Body of pancreas (tissue), 4 donors: ENCODE results near the gene TRIM40. TPM values are rescaled to one million over a fixed set of nuclear protein-coding genes. Genes with fewer than 3 reads are reported as not detected.

Source experiments
- ATAC-seq: fragments of 150-250 bp; one replicate; pipeline ENCODE4 v1.9.1; 2016
- DNase-seq, 4 donors: peaks; one replicate each; pipeline ENCODE4 v3.0.0-alpha.2; 2019
- H3K27ac ChIP-seq, 4 donors: fragments of 200-600 bp; sonication (generic); 1 replicate in 3 of 4; 2 replicates in 1 of 4; pipeline versions ENCODE4 v1.5.1 to v1.6.1; 2016 to 2019; ENCODE audit warnings: mild to moderate bottlenecking in 1 of 4, mixed read lengths in 1 of 4, moderate library complexity in 1 of 4
- H3K27me3 ChIP-seq, 2 donors: fragments of 200-600 bp; sonication (generic); one replicate each; pipeline ENCODE4 v1.6.0; 2016; ENCODE audit warnings: mild to moderate bottlenecking in 1 of 2
- H3K36me3 ChIP-seq, 2 donors: fragments of 200-600 bp; sonication (generic); replicated peaks in 1 of 2; 2 replicates each; pipeline ENCODE4 v1.5.1; 2016; ENCODE audit warnings: low read depth in 2 of 2; ENCODE audit not compliant: insufficient read depth in 1 of 2
- H3K4me1 ChIP-seq: fragments of 200-600 bp; sonication (generic); one replicate; pipeline ENCODE4 v1.6.0; 2016
- H3K4me3 ChIP-seq, 2 donors: fragments of 200-600 bp; sonication (generic); 1 replicate in 1 of 2; 2 replicates in 1 of 2; pipeline ENCODE4 v1.5.1; 2016 to 2019
- H3K9me3 ChIP-seq, 3 donors: fragments of 200-600 bp; sonication (generic); 1 replicate in 2 of 3; 2 replicates in 1 of 3; pipeline ENCODE4 v1.5.1; 2016
- CTCF ChIP-seq, 7 experiments: fragments of 450-650 bp in 4 of 7; fragments of 200-600 bp in 3 of 7; sonication (generic) in 3 of 7; IDR thresholded peaks; one replicate each; pipeline ENCODE4 v1.5.1; 2016 to 2019; ENCODE audit warnings: antibody characterized with exemption in 7 of 7
- POLR2A ChIP-seq, 3 donors: fragments of 450-650 bp; IDR thresholded peaks; one replicate each; pipeline ENCODE4 v1.6.1; 2016; ENCODE audit warnings: antibody characterized with exemption in 3 of 3, mild to moderate bottlenecking in 2 of 3
- WGBS, 2 donors: methylation state at CpG; one replicate each; pipeline ENCODE4 v1.1.5; 2017; 5-methylcytosine and 5-hydroxymethylcytosine counted together
- intact Hi-C: fragments of 100-400 bp; cut with DNase I; formaldehyde crosslinking; loops from one replicate; pipeline ENCODE4 v1.15.1; 2023
- total RNA-seq, 2 donors: library from RNA; depleted of rRNA; stranded (reverse); fragments of >200 nt; gene quantifications; one replicate each; pipeline ENCODE4 v1.1.0, GENCODE V29; 2016

Gene TRIM40
- total RNA-seq, 2 donors from 2014 or later: not detected

DNA sequence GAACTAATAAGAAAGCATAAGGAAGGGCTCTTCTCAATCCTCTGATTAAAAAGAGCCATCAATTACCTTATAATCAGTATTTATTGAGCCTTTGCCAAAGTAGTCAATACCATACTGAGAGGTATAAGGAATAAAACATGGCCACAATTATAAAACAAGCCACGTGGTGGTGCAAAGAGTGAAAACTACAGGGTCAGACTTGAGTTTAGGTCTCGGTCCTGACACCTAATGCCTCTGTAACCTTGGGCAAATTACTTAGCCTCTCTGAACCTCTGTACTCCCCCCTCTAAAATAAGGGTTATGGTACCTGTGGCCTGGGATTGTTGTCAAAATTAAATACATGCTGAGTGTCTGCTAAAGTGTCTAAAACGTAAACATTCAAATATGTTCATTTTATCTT lies 13.3 kb downstream of the TRIM40 start:
- intact Hi-C loops: no loop called here
- TF ChIP-seq CTCF (IDR thresholded peaks at IDR 0.05): no peak
- no peak for TF ChIP-seq POLR2A (IDR thresholded peaks at IDR 0.05)

DNA sequence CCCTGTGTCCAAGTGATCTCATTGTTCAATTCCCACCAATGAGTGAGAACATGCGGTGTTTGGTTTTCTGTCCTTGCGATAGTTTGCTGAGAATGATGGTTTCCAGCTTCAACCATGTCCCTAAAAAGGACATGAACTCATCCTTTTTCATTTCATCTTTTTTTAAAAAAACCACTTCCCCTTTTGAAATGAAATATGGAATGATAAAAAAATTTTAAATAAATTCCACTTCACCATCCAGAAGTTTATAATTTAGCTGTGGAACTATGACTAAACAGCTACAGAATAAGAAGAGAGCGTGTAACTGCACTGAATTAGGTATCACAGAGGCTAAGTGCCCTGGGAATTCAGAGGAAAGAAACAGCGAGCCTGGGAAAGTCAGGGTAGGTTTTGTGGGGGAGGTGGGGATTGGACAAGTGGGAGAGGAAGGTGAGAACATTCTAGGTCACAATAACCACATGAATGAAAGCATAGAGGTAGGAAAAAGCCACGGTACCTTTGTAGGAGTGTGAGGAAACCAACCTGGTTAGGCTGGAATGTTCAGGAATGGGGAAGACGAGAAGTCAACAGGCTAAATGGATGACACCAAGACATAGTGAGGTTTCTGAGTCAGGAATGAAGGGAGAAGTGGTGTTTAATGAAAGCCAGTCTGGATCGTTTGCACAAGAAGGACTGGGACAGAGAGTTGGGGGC lies 14.1 kb downstream of the TRIM40 start:
- Histone ChIP-seq H3K27me3 (no peaks in the 10 kb centered on the region), H3K9me3 (no peaks in the 10 kb centered on the region), H3K27ac (no peak overlapping the region), H3K36me3 (no peaks in the 10 kb centered on the region), H3K4me1 (peaks cover 4% of the 10 kb centered on the region), H3K4me3 (no peak overlapping the region)
- DNase-seq (no peak), ATAC-seq (no peak)
- intact Hi-C loops: no loop called here
- no peak for TF ChIP-seq POLR2A (IDR thresholded peaks at IDR 0.05)
- no peak for TF ChIP-seq CTCF (IDR thresholded peaks at IDR 0.05)
- WGBS, 2 donors: 57 to 67% methylated on average over 7 of the region's 7 CpGs

More for the DNA sequence above, 13.3 kb downstream of the TRIM40 start:
- Histone ChIP-seq H3K27me3 (no peaks in the 10 kb centered on the region), H3K36me3 (no peaks in the 10 kb centered on the region), H3K27ac (no peak overlapping the region), H3K4me1 (no peaks in the 10 kb centered on the region), H3K9me3 (no peaks in the 10 kb centered on the region), H3K4me3 (no peak overlapping the region)
- ATAC-seq (no peak), DNase-seq (no peak)
- WGBS, 2 donors: 52 to 58% methylated on average over 3 of the region's 3 CpGs

GRCh38 chr6:30150671-30151395 lies 14.9 kb downstream of the TRIM40 start:
- intact Hi-C loops: no loop called here
- Histone ChIP-seq H3K4me1 (peaks cover 10% of the 10 kb centered on the region), H3K27me3 (no peaks in the 10 kb centered on the region), H3K36me3 (no peaks in the 10 kb centered on the region), H3K9me3 (no peaks in the 10 kb centered on the region), H3K4me3 (no peak overlapping the region), H3K27ac (no peak overlapping the region)
- TF ChIP-seq CTCF (IDR thresholded peaks at IDR 0.05) (no peak), POLR2A (IDR thresholded peaks at IDR 0.05) (no peak)
- ATAC-seq: no peak
- no peak for DNase-seq
- 68 to 73% methylated on average over 9 to 10 of the region's 10 CpGs for WGBS, 2 donors

GRCh38 chr6:30151580-30151979 lies 15.6 kb downstream of the TRIM40 start:
- intact Hi-C loops: no loop called here
- no peaks in the 10 kb centered on the region for H3K27me3 ChIP-seq
- H3K36me3 ChIP-seq: no peaks in the 10 kb centered on the region
- no peak for TF ChIP-seq CTCF (IDR thresholded peaks at IDR 0.05)
- no peak for TF ChIP-seq POLR2A (IDR thresholded peaks at IDR 0.05)
- H3K27ac ChIP-seq: no peak overlapping the region
- H3K4me1 ChIP-seq: peaks cover 12% of the 10 kb centered on the region
- H3K9me3 ChIP-seq: no peaks in the 10 kb centered on the region
- H3K4me3 ChIP-seq: no peak overlapping the region
- ATAC-seq: no peak
- DNase-seq: no peak
- WGBS, 2 donors: 60 to 85% methylated on average over 3 of the region's 3 CpGs
